GM19351 (cell line): ENCODE data around the gene GNB1.
A peak's percentile ranks its signal among the peaks of the same experiment; 100 is the strongest.

Experiments used
- ATAC-seq: cut with Tn5 transposase; IDR thresholded peaks from one replicate; pipeline ENCODE4 v1.9.1; 2021; ENCODE audit warnings: mild to moderate bottlenecking, moderate library complexity; ENCODE audit not compliant: unreplicated experiment

Gene GNB1

GRCh38 chr1:1922956-1923833, 32.3 kb upstream of the GNB1 start:
- ATAC-seq = no peak

DNA sequence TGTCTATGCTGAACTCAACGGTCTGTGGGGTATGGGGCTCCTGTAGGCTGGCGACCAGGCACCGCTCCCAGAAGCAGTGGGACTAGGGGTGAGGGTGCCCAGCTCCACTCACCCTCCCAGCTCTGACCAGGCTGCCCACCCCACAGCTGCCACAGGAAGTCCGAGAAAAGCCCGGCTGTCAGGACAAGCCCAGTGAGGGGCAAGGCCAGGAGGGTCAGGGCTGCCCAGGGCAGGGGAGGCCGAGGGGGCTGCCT, 31.7 kb upstream of the GNB1 start:
- no peak for ATAC-seq

DNA sequence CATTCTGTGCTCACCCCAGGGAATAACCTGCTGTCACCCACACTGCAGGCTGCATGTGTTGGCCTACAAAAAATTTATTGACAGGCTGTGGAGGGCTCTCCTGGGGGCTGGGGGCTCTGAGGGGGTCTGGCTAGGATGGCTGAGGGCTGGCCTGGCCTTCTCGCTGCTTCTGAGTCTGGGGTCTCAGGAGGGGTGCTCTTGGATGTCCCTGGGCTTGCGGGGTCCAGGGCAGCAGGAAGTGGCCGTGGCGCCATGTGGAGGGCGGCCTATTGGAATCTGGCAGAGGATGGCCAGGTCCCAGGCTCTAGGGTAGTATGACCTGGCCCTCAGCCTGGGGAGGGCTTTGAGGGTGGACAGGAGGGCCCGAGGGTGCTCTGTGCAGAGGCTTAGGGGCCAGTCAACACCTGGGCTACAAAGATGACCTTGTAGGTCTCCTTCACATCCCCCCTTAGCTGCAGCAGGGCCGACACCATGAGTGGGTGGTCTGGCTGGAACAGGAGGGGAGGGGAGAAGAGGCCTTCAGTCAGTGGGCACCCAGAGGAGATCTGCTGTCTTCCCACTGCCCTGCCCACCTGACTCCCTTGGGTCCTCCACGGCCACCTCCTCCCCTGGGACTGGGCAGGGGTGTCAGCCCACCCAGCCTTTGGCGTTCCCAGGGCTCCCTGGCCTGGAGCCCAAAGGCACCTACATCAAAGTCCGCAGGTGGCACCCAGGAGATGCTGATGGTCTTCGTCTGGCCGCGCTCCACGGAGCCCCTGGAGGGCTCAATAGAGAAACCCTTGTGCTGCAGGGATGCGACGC, 31.2 kb upstream of the GNB1 start:
- ATAC-seq = no peak

DNA sequence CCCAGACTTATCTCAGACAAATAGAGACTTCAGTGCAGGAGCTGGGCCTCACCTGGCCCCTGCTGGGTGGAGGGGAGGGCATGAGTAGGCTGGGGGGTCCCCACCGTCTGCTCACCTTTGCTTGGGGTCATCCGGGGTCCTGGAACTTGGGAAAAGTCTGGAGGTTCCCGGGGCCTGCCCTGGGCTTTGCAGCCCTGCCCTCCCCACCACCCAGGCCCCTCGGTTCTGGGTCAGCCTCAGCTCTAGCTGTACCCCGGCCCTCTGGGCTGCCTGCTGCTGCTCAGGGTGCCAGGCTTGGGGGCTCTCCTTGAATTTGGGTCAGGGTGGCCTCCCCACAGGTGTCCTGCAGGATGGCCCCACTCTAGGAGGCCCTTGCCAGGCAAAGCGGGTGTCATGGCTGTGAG, 30.6 kb upstream of the GNB1 start:
- no peak for ATAC-seq

DNA sequence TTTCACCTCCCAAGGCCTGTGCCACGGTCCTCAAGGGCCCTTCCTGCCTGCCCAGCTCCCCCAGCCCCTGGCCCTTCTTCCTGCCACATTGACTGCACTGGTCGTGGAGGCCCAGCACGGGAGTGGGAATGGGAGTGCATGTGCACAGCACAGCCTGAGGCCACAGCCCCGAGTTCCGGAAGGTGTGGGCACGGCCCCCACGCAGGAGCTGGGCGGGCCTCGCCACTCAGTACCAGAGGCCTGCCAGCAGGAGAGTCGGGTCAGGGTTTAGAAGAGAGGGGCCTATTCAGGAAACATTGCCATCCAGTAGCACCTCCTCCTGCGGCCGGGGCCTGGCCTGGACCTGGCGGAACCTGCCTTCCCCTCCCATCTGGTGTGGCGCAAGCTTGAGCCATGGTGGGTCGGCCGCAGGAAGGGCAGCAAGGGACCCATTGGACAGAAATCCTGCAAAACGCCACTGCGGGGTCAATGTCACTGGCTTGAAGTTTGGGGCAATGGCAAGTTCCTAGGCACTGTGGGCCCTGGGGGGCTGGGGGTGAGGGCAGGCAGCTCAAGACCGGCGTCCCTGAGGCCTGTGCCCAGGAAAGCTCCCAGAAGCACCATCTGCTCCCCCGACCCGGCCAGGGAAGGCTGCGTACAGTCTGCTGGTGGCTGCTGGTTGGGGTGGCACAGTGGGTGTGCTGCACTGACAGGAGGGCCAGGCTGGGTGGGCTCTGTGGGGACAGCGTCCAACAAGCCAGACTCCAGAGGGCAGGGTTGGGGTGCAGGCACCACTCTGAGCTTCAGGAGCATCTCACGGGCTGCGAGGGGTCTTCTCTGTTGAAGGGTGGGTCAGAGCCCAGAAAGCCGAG, 29.9 kb upstream of the GNB1 start:
- ATAC-seq = no peak

GRCh38 chr1:1920057-1920607, 29.2 kb upstream of the GNB1 start:
- ATAC-seq = no peak

DNA sequence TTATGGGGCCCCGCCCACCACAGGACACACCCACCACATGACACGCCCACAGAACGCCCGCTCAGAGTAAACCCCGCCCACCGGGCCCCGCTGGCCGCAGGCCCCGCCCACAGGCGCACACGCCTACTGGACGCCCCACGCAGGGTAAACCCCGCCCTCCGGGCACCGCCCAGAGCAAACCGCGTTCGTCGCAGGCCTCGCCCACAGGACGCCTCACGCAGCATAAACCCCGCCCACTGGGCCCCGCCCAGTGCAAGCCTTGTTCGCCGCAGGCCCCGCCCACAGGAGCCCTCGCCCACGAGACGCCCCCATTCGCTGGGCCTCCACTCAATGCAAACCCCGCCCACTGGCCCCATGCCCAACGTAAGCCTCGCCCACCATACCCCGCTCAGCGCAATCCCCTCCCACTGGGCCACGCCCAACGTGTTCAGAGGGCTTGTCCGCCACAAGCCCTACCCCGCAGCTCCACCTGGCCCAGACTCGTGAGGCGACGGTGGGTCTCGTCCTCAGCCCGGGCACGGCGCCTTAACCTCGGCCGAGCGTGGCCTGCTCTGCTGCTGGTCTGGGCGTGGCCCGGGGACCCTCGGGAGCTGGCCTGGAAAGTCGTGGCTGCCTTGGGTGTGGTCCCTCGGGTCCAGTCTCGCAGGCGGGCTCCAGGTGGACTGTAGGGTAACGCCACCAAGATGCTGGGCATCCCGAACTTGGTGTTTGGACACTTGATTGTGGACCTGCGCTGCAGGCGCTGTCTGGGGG, 28.6 kb upstream of the GNB1 start:
- ATAC-seq = peak; percentile 75

GRCh38 chr1:1918901-1919303, 28.0 kb upstream of the GNB1 start, which contains the start of gene TMEM52:
Gene TMEM52 (minus strand): TSS chr1:1919279. CDS start chr1:1919265, 14 bp downstream.
- peak; percentile 29 for ATAC-seq

GRCh38 chr1:1917995-1918900, 27.4 kb upstream of the GNB1 start:
- ATAC-seq = no peak

GRCh38 chr1:1917304-1917976, 26.6 kb upstream of the GNB1 start:
- no peak for ATAC-seq

GRCh38 chr1:1916851-1917251, 26.0 kb upstream of the GNB1 start:
- no peak for ATAC-seq

DNA sequence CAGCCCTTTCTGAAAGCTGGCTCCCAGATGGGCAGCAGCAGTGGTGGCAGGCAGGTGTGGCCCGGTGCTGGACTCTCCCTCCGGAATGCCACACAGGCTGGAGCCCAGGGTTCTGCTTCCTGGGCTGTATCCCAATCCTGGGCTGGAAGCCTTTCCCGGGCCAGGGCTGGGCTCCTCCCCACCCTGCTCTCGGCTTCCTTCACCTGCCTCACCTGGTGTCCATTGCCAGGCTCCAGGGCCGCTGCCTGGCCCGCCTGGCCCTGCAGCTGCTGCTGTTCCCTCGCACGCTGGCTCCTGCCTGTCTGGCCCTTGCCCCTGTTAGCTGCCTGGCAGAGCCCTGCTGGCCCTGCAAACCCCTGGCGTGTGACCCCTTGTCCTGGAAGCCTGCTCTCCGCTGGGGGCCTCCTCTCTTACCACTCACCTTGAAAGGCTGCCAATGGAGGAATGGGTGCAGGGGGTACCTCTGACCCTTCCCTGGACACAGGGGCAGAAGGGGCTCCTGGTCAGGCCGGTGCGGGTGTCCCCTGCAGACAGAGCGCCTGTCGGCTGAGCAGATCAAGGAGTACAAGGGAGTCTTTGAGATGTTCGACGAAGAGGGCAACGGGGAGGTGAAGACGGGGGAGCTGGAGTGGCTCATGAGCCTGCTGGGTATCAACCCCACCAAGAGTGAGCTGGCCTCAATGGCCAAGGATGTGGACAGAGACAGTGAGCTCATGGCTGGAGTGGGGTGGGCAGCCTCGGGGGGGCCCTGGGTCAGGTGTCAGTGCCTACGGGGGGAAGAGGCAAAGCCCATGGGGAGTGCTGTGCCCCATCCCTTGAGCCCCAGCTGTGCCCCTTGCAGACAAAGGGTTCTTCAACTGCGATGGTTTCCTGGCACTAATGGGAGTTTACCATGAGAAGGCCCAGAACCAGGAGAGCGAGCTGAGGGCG, 25.3 kb upstream of the GNB1 start:
- ATAC-seq = no peak

DNA sequence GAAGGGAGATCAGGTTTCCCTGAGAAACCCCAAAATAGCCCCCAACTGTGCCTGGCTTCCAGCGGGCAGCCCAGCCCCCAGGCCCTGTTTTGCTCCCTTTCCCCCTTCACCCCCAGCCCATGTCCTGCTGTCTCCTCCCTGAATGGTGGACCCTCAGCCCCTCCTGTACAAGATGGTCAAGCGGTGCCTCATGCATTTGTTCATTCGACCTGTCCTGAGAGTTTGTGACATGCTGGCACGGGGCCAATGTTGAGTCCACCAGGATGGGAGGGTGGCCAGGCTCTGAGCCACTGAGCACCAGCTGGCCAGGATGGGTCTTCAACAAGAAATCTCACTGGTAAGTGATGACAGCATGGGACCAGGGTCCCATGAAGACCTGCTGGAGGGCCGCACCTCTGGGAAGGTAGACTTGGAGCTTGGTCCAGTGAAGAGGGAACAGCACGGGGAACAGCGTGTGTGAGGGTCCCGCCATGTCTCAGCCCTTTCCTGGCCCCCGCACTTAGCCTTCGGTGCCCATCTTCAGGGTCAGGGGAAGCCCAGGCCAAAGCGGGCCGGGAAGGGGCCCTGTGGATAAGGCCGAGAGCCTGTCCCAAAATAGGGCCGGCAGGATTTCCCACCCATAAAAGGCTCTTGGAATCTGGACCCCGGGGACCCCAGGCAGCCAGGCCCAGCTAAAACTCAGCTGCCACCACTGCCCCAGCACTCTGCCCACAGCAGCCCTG, 24.2 kb upstream of the GNB1 start, which contains the start of gene CALML6:
Gene CALML6, plus strand, starts transcription at position 290 of the 722 bp plus-strand sequence. Its CDS starts 21 bp downstream, at position 311.
- no peak for ATAC-seq

- no peak for ATAC-seq
Measured at GRCh38 chr1:1914101-1914970, 23.4 kb upstream of the GNB1 start.

GRCh38 chr1:1911350-1912041, 20.6 kb upstream of the GNB1 start:
- no peak for ATAC-seq
